HG02981 (cell line): ENCODE data around the gene PLAAT4.
A peak's percentile ranks its signal among the peaks of the same experiment; 100 is the strongest.
"Not testable (repeated sequence)": the region's sequence is repeated elsewhere in the genome, so short reads cannot be mapped to it uniquely, and the experiment has no call there.

ENCODE experiments used
- ATAC-seq: cut with Tn5 transposase; IDR thresholded peaks from one replicate; pipeline ENCODE4 v1.9.1; 2021; ENCODE audit warnings: mild to moderate bottlenecking, moderate library complexity; ENCODE audit not compliant: unreplicated experiment

The PLAAT4 gene

DNA sequence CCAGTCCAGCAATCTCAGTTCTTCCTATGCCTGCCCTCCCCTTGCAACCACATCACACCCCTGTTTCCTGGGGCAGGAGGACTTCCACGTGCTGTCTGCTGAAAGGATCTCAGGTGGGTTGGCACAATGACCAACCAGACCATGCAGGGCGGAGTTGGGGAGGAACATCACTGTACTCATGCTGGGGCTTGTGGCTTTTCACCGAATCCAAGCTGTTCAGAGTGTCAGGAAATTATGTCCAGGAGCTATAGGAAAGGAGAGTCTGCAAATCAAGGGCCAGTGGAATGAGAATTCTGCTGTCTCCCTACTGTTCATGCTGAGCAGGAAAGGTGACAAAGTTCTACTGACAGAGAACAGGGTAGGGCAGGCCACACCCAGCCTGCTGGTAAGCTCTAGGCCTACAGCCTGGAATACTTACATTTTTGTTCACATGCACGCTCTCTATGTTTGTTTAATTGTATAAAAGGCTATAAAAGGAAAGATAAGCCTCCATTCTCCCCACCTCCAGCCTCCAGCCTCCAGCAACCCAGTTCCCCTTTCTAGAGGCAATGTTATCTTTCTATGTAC lies 28.3 kb downstream of the PLAAT4 start:
- ATAC-seq = no peak

DNA sequence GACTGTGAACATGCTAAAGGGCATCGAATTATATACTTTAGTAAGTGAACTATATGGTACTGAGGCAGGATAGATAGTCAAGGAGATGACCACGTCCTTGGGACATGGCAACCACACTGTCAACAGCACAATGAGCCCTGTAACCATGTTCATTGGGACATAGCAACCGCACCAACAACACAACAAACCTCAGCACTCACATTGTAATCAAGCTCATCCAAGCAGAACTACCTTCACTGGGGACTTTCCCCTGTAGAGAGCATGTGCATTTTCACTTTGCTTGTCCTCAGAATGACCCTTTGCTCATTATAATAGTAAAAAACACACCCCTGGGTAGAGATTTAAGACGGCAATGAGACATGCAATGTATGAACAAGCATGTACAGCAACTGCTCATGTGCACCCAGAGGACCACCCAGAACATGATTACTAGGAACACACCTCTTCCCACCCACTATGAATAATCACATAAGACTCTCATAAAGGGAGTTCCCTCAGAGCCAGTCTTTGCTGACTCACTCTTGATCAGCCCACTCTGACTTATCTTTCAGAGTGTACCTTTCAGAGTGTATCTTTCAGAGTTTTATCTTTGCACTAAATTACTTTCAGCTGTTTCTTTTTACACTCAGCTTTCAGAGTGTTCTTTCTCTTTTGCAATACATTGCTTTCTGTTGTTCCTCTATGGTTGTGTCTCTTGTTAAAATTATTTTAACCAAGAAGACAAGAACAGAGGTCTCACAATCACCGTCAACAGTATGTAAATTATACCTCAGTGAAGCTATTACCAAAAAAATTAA lies 30.6 kb downstream of the PLAAT4 start:
- peak; percentile 70 for ATAC-seq

DNA sequence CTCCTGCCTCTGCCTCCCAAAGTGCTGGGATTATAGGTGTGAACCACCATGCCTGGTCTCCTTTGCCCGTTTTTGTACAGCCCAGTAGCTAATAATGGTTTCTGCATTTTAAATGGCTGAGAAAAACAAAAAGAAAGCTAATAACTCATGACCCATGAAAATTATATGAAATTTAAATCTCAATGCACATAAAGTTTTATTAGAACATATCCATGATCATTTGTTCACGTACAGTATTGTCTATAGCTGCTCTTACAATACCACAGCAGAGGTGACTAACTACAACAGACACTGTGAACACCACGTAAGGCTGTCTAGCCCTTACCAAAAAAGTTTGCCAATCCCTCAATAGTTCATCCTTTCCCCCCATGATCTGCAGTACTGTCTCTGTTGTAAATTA lies 33.0 kb downstream of the PLAAT4 start:
- ATAC-seq = no peak

DNA sequence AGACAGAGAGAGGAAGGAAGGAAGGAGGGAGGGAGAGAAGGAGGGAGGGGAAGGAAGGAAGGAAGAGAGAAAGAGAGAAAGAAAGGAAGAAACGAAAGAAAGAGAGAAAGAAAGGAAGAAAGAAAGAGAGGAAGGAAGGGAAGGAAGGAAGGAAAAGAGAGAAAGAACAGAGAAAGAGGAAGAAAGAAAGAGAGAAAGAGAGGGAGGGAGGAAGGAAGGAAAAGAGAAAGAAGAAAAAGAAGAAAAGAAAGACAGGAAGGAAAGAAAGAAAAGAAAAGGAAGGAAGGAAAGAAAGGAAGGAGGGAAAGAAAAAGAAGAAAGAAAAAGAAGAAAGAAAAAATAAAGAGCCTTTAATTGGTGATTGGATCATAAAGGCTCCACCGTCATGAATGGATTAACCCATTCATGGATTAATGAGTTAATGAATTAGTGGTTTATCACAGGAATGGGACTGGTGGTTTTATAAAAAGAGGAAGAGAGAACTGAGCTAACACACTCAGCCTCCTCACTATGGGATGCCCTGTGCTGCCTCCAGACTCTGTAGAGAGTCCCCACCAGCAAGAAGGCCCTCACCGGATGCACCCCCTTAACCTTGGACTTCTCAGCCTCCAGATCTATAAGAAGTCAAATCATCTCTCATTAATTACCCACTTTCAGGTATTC lies 35.5 kb downstream of the PLAAT4 start:
- peak; percentile 48 for ATAC-seq

DNA sequence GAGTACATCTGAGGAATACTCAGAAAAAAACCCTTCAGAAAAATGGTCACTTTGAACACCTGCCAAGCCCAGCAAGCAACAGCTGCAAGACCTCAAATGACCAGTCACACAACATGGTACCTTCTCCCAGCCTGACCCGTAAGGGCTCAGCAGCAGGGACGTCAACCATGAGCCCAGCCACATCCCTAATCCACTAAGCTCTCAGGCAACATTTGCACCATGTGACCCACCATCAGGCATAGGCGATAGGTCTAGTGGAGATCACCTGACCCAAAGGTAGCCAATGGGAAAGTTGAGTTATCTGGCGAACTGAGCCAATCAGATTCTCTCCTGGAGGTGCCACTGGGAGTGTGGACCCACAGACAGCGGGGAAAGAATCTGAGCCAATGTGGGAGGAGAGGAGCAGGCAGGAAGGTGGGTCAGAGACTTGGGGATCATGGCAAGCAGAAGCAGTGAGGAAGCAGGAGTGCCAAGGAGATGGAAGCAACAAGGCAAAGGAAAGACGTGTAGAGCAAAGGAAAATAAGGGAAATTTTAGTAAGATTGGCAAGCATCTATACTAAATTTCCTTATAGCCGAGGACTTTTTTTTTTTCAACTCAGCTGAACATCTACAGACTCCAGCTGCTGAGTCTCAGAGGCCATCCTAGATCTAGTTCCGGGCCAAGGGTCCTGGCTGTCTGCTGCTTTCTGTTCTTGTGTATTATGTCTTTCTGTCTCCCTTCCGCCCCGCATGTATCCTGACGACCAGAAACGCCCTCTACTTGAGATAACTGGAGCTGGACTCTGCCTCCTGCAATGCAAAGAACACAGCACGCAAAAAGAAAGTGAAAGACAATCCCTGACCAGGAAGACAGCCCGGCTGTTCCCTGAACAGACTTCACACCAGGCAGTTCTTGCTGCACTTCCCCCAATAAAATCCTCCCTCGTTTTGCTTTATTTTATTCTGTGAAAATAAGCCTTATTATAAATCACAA lies 37.6 kb downstream of the PLAAT4 start:
- peak; percentile 54 for ATAC-seq

DNA sequence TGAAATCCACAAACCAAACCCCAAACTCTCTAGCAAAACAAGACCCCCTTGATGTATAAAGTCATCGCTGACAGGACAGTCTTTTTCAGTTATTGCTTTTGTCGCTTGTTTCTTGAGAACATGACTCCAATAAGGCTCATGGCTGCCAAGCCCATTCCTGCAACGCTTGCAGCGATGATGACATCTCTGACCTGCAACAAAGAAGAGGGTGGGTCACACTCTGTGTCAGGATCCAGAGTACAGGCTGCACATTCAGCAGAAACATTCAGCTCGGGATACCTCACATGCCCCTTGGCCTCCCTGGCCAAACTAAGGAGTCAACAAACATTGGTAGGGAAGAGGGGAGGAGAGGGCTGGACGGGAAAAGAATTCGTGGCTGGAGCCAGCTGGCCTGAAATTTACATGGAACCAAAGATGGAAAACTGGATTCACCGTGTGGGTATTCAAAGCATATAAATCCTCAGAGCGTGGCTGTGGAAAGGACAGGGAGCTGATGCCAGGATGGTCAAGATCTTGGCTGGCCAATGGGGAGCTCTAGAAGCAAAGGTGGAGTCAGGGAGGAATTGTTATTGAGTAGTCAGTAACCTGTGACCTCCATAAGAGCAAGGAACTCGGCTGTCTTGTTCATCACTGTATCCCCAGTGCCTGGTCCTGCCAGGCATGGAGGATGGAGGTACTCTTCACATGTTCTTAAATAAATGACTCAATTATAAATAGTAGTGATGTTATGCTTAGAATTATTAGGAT lies 38.4 kb downstream of the PLAAT4 start:
- no peak for ATAC-seq

DNA sequence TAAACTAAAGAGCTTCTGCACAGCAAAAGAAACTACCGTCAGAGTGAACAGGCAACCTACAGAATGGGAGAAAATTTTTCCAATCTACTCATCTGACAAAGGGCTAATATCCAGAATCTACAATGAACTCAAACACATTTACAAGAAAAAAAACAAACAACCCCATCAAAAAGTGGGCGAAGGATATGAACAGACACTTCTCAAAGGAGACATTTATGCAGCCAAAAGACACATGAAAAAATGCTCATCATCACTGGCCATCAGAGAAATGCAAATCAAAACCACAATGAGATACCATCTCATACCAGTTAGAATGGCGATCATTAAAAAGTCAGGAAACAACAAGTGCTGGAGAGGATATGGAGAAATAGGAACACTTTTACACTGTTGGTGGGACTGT lies 42.3 kb downstream of the PLAAT4 start:
- ATAC-seq = not testable (repeated sequence)

DNA sequence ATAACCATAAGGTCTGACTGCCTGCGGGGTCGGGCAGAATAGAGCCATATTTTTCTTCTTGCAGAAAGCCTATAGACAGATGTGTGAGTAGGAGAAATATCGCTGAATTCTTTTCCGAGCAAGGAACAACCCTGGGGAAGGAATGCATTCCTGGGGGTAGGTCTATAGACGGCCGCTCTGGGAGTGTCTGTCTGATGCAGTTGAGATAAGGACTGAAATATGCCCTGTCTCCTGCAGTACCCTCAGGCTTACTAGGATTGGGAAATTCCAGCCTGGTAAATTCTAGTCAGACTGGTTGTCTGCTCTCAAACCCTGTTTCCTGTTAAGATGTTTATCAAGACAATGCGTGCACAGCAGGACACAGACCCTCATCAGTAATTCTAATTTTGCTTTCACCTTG lies 44.6 kb downstream of the PLAAT4 start:
- not testable (repeated sequence) for ATAC-seq

DNA sequence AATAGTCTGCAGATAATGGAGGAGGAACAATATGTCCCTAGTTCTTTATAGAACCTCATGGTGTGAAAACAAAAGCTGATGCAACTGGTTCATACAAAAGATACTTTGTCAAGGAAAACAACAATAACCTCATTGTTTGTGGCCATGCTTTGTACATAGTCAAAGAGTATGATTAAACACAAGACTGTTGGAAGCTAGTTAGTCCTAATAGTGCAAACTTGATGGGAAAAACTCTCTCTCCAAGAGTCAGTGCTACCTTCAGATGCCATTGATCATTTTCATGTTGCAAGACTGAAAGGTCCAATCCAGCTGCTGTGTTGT lies 46.7 kb downstream of the PLAAT4 start:
- ATAC-seq = no peak

DNA sequence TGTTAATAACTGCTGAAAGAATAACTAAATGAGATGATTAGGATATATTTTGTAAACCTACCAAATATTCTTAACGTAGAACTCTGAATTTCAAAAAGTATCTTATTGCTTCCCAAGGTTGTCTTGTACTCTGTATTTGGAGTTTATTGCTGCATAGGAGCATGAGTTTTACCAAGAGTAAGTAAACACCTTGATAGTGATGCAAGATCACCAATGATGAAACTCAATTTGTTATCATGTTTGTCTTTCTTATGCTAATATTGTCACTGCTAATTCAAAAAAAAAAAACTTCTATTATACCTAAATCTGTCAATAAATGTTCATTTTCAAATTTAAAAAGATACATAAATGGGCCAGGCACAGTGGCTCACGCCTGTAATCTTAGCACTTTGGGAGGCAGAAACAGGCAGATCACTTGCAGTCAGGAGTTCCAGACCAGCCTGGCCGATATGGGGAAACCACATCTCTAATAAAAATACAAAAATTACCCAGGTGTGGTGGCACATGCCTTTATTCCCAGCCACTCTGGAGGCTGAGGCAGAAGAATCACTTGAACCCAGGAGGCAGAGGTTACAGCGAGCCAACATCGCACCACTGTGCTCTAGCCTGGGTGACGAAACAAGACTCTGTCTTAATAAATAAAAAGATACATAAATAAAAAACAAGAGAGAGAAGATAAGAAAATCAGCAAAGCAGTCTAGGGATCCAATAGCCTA lies 50.0 kb downstream of the PLAAT4 start:
- ATAC-seq = no peak

DNA sequence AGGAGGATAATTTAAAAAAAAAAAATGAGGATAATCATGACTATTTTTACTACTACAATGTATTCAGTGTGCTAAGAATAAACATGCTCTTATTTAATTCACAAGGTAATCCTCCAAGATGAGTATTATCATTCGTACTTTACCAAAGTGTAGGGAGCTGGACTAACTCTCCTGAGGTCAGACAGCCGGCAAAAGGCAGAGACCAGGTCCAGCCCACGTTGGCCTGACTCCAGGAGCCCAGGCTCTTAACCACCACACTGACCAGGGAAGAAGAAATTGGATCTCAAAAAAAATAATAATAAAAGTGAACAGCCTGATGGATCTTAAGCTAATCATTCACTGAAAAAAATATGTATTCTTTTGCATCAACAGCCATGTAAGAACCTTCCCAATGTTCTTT lies 52.4 kb downstream of the PLAAT4 start:
- ATAC-seq = no peak

DNA sequence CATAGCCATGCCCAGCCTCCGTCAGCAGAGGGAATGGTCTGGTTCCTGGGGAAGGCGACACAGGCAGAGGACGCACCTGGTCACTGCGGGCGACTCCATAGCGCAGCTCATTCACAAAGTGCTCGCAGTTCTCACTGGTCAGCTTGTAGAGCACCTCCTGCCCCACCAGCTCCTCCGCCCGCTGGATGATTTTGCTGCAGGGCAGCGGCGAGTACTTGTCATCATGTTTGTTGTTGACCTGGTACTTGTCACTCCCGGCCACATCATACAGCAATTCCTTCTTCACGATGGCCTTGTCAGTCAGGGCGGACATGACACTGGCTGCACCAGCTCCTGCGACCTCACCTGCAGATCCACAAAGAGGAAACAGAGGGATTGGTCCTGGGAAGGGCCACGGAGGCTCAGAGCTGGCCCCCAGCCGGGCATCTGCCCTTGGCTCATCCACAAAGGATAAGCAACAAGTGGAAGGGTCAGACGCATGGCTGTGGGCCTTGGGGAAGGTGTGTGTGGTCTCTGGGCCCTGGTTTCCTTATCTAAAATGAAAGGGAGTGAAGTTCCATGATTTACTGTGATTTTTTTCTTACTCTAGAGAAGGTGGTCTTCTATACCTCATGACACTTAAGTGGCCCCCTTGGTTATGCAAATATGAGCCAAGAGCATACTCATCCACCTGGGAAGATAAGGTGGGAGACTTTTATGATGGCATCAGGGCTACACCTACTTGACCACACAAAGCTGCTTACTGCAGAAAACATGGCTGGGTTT lies 53.6 kb downstream of the PLAAT4 start:
- ATAC-seq = no peak

DNA sequence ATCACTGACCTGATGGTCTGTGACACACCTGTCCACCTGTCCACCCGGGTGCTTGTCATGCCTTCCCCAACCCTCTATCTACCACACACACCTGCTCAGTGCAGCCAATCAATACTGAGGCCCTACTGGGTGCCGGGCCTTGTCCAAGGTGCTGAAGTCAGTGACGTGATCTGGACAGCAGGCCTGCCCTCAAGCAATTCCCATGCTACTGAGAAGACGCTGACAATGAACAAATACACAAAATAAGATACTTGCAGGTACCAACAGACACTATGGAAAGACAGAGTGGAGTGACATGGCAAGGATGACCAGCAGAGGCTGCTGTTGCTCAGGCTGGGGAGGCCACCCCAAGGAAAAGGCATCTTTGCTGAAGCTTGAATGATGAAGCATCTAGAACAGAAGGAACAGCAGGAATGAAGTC lies 56.4 kb downstream of the PLAAT4 start:
- no peak for ATAC-seq

DNA sequence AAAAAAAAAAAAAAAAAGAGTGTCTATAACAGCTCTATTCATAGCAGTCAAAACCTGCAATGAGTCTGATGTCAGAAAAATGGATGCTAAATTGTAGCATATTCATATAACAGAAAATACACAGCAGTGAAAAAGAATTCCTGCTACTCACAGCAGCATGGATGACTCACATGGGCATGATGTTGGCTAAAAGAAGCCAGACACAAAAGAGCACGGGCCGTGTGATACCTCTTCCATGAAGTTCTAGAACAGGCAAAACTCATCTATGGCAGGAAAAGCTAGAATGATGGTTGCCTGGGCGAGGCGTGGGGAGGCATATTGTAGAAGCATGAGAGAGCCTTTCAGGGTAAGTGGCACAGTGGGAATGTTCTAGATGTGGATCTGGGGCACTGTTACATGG lies 58.7 kb downstream of the PLAAT4 start:
- ATAC-seq = no peak
